ENCODE measurements around the gene PAM.
"Not testable (repeated sequence)": the region's sequence is repeated elsewhere in the genome, so short reads cannot be mapped to it uniquely, and the experiment has no call there.

PAM gene

DNA sequence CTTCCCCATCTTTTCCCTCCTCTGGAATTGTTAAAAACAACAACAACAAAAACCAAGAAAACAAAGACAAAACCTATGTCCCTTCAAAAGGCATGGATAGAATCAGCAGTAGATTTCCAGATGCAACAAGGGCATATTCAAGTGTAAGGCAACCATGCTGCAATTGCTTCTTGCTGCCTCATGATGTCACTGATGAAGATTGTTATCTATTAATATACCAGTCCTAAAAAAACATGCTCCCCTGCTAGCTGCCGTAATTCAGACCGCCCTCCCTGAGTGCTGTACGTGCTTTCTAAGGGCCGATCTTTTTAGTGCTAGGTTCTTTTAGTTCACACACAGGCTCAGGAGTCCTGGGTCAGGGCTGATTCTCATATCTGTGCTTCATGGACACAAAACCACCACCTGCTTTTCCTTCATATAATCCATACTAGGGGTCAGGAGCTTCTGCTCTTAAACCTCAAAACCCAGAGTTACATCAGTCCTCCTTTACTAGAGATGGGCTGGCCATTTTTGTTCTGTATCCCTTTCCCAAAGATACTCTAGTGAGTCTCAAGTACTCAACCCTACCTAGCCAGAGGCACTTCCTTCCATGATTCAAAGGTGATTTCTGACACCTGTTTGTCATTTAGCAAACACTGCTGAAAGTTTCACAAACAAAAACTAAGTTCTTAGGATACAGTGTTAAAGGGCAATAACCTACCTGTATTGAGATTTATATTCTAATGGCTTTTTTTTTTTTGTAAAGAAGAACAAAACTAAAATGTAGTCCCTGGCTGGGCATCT lies 282.8 kb downstream of the PAM start:
- DNase-seq (ENCODE audit: extremely low read depth, low read depth) = no peak
- H3K4me3 ChIP-seq (replicated peaks; ENCODE audit: low read depth, low read length) = no peak overlapping the region
- TF ChIP-seq CTCF (IDR thresholded peaks at IDR 0.05; ENCODE audit: low read depth, low read length, missing control alignments) = no peak

DNA sequence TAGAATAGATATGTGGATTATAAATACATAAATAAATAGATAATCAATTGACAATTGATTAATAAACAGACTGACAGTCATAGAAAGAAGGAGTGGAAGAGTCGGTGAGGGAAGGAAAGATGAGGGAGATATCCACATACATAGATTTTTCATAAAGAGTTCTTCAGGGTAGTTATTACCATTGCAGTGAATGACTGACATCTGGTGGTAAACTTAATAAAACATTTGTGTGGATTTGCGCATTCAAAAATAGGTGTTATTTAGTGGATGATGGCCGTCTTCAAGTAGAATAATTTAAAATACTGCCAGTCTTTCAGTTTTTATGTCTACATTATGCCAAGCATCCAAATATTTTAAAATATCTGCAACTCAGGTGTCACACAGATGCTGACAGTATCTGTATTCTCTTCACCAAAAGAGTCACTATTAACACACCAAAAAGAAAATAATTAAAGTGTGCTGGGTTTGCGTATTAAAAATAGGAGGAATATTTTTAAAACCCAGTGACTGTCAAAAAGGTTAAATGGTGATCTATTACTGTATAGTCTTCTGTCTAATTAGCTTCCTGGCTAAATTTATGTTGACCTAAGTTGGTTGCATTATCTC lies 286.1 kb downstream of the PAM start:
- DNase-seq (ENCODE audit: extremely low read depth, low read depth) = peak; percentile 17

DNA sequence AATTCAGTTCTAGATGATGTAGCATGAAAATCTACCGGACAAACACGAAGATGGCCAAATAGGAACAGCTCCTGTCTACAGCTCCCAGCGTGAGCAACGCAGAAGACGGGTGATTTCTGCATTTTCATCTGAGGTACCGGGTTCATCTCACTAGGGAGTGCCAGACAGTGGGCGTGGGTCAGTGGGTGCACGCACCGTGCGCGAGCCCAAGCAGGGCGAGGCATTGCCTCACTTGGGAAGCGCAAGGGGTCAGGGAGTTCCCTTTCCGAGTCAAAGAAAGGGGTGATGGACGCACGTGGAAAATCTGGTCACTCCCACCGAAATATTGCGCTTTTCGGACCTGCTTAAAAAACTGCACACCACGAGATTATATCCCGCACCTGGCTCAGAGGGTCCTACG lies 291.6 kb downstream of the PAM start:
- not testable (repeated sequence) for DNase-seq (ENCODE audit: extremely low read depth, low read depth)

More for the DNA sequence above, 286.1 kb downstream of the PAM start:
- TF ChIP-seq CTCF (IDR thresholded peaks at IDR 0.05; ENCODE audit: low read depth, low read length, missing control alignments) = no peak
- no peak overlapping the region for H3K4me3 ChIP-seq (replicated peaks; ENCODE audit: low read depth, low read length)

GRCh38 chr5:103057208-103058130 lies 302.4 kb downstream of the PAM start:
- no peak for TF ChIP-seq CTCF (IDR thresholded peaks at IDR 0.05; ENCODE audit: low read depth, low read length, missing control alignments)
- DNase-seq (ENCODE audit: extremely low read depth, low read depth) = no peak
- no peak overlapping the region for H3K4me3 ChIP-seq (replicated peaks; ENCODE audit: low read depth, low read length)

More for the DNA sequence above, 291.6 kb downstream of the PAM start:
- not testable (repeated sequence) for H3K4me3 ChIP-seq (replicated peaks; ENCODE audit: low read depth, low read length)

- TF ChIP-seq CTCF (IDR thresholded peaks at IDR 0.05; ENCODE audit: low read depth, low read length, missing control alignments) = no peak
- H3K4me3 ChIP-seq (replicated peaks; ENCODE audit: low read depth, low read length) = no peak overlapping the region
- no peak for DNase-seq (ENCODE audit: extremely low read depth, low read depth)
Observed at GRCh38 chr5:103059525-103059924, 304.4 kb downstream of the PAM start.

DNA sequence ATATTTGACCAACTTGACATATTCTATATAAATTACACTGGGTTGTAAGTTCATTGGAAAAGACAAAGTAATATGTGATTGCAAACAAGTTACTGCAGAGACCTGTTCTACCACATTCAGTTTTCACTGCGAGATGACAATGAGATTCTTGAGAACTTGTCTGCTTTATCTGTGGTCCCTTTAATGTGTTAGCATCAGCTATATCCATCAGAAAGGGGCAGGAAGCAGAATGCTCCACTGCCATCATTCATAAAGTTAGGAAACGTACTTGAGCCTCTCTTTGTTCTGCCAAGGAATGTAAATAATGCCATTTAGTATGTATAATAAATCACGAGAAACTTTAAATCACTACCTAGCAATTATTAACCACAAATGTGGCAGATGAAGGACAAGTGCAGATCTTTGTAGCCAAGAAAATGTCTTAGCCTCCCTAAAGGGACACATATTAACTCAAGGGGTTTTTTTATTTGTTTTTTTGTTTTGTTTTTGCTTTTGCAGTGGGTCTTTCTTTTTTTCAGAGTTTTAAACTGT lies 305.4 kb downstream of the PAM start:
- no peak for DNase-seq (ENCODE audit: extremely low read depth, low read depth)
- no peak overlapping the region for H3K4me3 ChIP-seq (replicated peaks; ENCODE audit: low read depth, low read length)
- TF ChIP-seq CTCF (IDR thresholded peaks at IDR 0.05; ENCODE audit: low read depth, low read length, missing control alignments) = no peak
